ENCODE data around the gene CCDC63. TPM values are rescaled to one million over a fixed set of nuclear protein-coding genes. Genes with fewer than 3 reads are reported as not detected.

The CCDC63 gene
- total and polyA plus RNA-seq, 2 donors (not counting 3 experiments of a cell fraction or from before 2014, with no cell fraction given) = not detected

DNA sequence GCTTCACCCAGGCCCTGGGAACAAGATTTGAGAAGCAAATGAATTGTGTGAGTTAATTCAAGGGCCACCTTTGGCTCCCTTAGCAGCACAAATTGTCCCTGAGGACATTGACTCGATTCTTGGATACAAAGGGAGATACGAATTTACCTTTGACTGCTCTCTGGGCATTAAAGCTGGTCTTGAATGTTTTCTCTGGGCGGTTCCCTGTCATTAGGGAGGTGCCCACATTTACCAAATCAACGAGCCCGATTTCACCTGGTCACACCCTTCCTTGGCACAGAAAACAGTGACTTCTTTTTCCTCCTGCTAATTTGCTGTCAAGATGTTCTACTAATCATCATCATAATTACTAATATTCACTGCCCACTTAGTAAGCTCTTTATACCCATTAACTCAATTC, 27.1 kb upstream of the CCDC63 start:
- H3K9ac ChIP-seq (replicated peaks; ENCODE audit: extremely low read depth, insufficient read depth, low read length) = no peak overlapping the region
- intact Hi-C loops (cut with micrococcal nuclease) = no loop called here
- ChIA-PET POLR2A (no interaction called here), CTCF (no interaction called here)
- no peaks in the 10 kb centered on the region for H3K36me3 ChIP-seq (ENCODE audit: control insufficient read depth in 2 of 2, extremely low read depth in 1 of 2, insufficient read depth in 2 of 2, low read length in 2 of 2)
- no peak overlapping the region for H3K4me3 ChIP-seq (replicated peaks in 1 of 3; ENCODE audit: insufficient read depth in 1 of 3, low read depth in 1 of 3, low read length in 3 of 3)
- no peaks in the 10 kb centered on the region for H3K4me1 ChIP-seq (ENCODE audit: control insufficient read depth, extremely low read depth, insufficient read depth, low read length)
- dilution Hi-C loops (cut with MboI; ENCODE audit: extremely low pct_ligation_motif_present, low sequenced_read_pairs) = no loop called here
- H3K4me2 ChIP-seq (ENCODE audit: insufficient read depth, low read length) = no peak overlapping the region
- no peak overlapping the region for H2AFZ ChIP-seq (ENCODE audit: low read depth, low read length)
- FAIRE-seq (no peak), DNase-seq (ENCODE audit: low read depth, low spot score) (no peak)
- H3K9me1 ChIP-seq (replicated peaks; ENCODE audit: control insufficient read depth, extremely low read depth, insufficient read depth, low read length) = no peaks in the 10 kb centered on the region
- TF ChIP-seq MYC (IDR thresholded peaks at IDR 0.05; ENCODE audit: low read depth, low read length) (no peak), EZH2 (IDR thresholded peaks at IDR 0.05; ENCODE audit: borderline replicate concordance, low read depth, low read length, severe bottlenecking) (no peak), JUN (IDR thresholded peaks at IDR 0.05; ENCODE audit: borderline replicate concordance, insufficient read depth, insufficient read length, low read depth) (no peak), GATA2 (IDR thresholded peaks at IDR 0.05; ENCODE audit: insufficient read depth, insufficient read length, low read depth, low read length) (no peak), FOS (IDR thresholded peaks at IDR 0.05; ENCODE audit: borderline replicate concordance, insufficient read depth, low read length) (no peak)
- H3K27ac ChIP-seq (ENCODE audit: insufficient read depth, low read depth, low read length) = no peak overlapping the region
- BruUV-seq (replicated peaks) = no TSS peak
- peaks cover 0 to 2% of the 10 kb centered on the region in 2 experiments for H3K27me3 ChIP-seq (ENCODE audit: control insufficient read depth in 2 of 2, insufficient read depth in 2 of 2, low read length in 2 of 2)
- no peaks in the 10 kb centered on the region for H3K9me3 ChIP-seq (replicated peaks; ENCODE audit: control insufficient read depth, insufficient read depth, low read length)
- H4K20me1 ChIP-seq (replicated peaks; ENCODE audit: control insufficient read depth, extremely low read depth, insufficient read depth, low read length) = no peaks in the 10 kb centered on the region
- H3K79me2 ChIP-seq (ENCODE audit: control insufficient read depth, insufficient read depth, low read length) = no peaks in the 10 kb centered on the region

DNA sequence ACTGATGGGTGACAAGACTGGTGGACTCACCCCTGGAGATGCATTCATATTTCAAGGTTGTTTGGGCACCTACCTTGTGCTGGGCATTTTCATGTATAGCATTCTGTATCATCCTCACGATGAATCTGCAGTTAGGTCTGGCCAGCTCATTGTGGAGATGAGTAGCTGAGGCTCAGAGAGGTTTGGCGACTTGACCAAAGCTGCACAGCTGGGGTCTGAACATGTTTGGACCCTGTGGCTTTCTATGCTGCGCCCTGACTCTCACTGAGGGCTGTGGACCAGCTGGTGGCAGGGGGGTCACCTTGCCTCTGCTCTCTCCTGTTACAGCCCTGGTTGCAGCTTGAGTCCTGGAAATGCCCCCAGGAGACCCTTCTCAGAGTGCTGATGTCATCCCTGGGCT, 24.9 kb upstream of the CCDC63 start:
- Histone ChIP-seq H3K27me3 (ENCODE audit: control insufficient read depth in 2 of 2, insufficient read depth in 2 of 2, low read length in 2 of 2) (no peaks in the 10 kb centered on the region), H3K4me3 (replicated peaks in 1 of 3; ENCODE audit: insufficient read depth in 1 of 3, low read depth in 1 of 3, low read length in 3 of 3) (no peak overlapping the region), H3K9me1 (replicated peaks; ENCODE audit: control insufficient read depth, extremely low read depth, insufficient read depth, low read length) (no peaks in the 10 kb centered on the region), H2AFZ (ENCODE audit: low read depth, low read length) (no peak overlapping the region), H4K20me1 (replicated peaks; ENCODE audit: control insufficient read depth, extremely low read depth, insufficient read depth, low read length) (no peaks in the 10 kb centered on the region), H3K79me2 (ENCODE audit: control insufficient read depth, insufficient read depth, low read length) (no peaks in the 10 kb centered on the region), H3K36me3 (ENCODE audit: control insufficient read depth in 2 of 2, extremely low read depth in 1 of 2, insufficient read depth in 2 of 2, low read length in 2 of 2) (no peaks in the 10 kb centered on the region), H3K27ac (ENCODE audit: insufficient read depth, low read depth, low read length) (no peak overlapping the region), H3K4me1 (ENCODE audit: control insufficient read depth, extremely low read depth, insufficient read depth, low read length) (no peaks in the 10 kb centered on the region), H3K9ac (replicated peaks; ENCODE audit: extremely low read depth, insufficient read depth, low read length) (no peak overlapping the region), H3K4me2 (ENCODE audit: insufficient read depth, low read length) (no peak overlapping the region), H3K9me3 (replicated peaks; ENCODE audit: control insufficient read depth, insufficient read depth, low read length) (no peaks in the 10 kb centered on the region)
- ChIA-PET POLR2A (no interaction called here), CTCF (interaction anchor here (0.5 to 1.5 kb wide), 3 partner anchors 57 to 147 kb away, joined by 3 read pairs; no protein-coding TSS in a partner anchor)
- FAIRE-seq = no peak
- dilution Hi-C loops (cut with MboI; ENCODE audit: extremely low pct_ligation_motif_present, low sequenced_read_pairs) = no loop called here
- no TSS peak for BruUV-seq (replicated peaks)
- no peak for TF ChIP-seq MYC (IDR thresholded peaks at IDR 0.05; ENCODE audit: low read depth, low read length)
- TF ChIP-seq FOS (IDR thresholded peaks at IDR 0.05; ENCODE audit: borderline replicate concordance, insufficient read depth, low read length) = no peak
- no peak for TF ChIP-seq JUN (IDR thresholded peaks at IDR 0.05; ENCODE audit: borderline replicate concordance, insufficient read depth, insufficient read length, low read depth)
- TF ChIP-seq, protein P1, sequence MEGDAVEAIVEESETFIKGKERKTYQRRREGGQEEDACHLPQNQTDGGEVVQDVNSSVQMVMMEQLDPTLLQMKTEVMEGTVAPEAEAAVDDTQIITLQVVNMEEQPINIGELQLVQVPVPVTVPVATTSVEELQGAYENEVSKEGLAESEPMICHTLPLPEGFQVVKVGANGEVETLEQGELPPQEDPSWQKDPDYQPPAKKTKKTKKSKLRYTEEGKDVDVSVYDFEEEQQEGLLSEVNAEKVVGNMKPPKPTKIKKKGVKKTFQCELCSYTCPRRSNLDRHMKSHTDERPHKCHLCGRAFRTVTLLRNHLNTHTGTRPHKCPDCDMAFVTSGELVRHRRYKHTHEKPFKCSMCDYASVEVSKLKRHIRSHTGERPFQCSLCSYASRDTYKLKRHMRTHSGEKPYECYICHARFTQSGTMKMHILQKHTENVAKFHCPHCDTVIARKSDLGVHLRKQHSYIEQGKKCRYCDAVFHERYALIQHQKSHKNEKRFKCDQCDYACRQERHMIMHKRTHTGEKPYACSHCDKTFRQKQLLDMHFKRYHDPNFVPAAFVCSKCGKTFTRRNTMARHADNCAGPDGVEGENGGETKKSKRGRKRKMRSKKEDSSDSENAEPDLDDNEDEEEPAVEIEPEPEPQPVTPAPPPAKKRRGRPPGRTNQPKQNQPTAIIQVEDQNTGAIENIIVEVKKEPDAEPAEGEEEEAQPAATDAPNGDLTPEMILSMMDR (IDR thresholded peaks at IDR 0.05; ENCODE audit: extremely low read depth in 1 of 2, insufficient read depth in 1 of 2, low read depth in 1 of 2, low read length in 2 of 2) = no peak
- no peak for TF ChIP-seq POLR2A (IDR thresholded peaks at IDR 0.05; ENCODE audit: low read depth, low read length)
- intact Hi-C loops (cut with micrococcal nuclease) = no loop called here
- no peak for DNase-seq (ENCODE audit: low read depth, low spot score)

Measured in endothelial cell of umbilical vein (primary cell).